Pulmonary artery endothelial cell (primary cell): Measurements from ENCODE around the gene ZNF3. TPM values are rescaled to one million over a fixed set of nuclear protein-coding genes. Genes with fewer than 3 reads are reported as not detected.
A peak's percentile ranks its signal among the peaks of the same experiment; 100 is the strongest.

ENCODE experiments used
- DNase-seq: peaks from one replicate; pipeline ENCODE4 v3.0.0-alpha.2; 2011; ENCODE audit warnings: low read depth, low spot score
- total RNA-seq: library from RNA; depleted of rRNA; stranded (reverse); fragments of >200 nt; gene quantifications from 2 replicates; pipeline ENCODE4 v1.2.3, GENCODE V29; 2014

The ZNF3 gene
- total RNA-seq, 1 donor from 2014 or later: 21.7 TPM

DNA sequence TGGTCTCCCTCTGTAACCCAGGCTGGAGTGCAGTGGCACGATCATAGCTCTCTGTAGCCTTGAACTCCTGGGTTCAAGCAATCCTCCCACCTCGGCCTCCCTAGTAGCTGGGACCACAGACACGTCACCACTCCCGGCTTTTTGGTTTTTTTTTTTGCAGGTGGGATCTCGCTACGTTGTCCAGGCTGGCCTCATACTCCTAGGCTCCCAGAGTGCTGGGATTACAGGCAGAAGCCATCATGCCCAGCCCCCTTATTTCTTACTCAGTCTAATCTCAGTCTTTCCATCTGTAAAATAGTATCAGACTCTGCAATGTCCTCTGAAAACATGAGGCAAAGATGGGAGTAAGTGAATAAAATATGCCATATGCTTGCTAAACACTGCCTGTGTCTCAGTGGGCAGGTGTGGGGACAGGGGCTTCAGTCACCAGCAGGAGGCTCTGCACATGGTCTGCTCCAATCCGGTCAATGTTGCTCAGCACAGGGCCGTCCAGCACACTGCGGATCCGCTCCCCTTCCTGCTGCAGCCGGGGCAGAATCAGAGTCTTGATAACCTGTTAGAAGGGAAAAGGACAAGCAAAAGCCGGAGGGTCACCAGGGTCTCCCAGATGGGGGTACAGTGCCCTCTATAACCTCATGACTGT, 28.1 kb upstream of the ZNF3 start:
- no peak for DNase-seq

DNA sequence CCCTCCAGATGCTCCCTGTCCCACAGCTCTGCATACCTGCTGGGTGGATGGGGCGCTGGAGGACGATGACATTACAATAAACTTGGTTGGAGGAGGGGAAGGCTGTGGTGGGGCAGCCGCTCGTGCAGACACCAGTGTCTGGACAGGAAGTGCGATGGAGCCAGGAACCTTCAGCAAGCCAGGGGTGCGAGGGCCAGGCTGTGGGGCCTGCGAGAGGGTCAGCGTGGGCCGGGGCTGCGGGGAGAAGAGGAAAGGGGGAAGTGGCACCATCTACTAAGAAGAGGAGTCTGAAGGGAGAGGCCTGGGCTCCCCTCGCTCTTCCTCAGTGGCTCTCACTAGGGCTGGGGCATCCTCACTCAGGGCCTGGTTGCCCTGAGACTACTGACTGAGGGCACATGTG, 26.4 kb upstream of the ZNF3 start:
- no peak for DNase-seq

DNA sequence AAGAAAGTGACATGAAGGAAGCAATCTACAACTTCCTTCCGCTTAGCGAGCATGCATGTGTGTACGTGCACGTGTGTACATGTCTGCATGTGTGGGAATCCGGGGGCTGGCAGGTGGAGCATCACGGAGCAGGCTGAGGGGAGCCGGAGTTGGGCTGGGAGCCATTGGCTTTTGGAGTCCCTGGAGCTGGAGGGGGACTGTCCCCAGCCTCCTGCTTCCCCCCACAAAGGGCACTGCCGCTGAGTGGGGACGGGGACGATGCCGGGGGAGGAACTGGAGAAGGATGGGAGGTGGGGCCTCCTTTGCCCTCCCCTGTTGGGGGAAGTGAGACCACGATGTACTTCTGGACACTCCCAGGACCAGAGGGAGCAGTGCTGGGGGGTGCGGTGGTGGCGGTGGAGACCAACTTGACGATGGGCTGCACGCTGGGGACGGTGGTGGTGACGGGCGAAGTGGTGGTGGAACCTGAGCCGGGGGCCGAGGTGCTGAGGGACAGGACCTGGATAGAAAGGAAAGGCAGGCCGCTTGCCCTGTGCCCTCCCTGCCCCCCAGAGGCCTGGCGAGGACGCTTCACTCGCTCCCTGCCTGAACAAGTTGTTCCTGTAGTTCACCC, 25.7 kb upstream of the ZNF3 start:
- no peak for DNase-seq

DNA sequence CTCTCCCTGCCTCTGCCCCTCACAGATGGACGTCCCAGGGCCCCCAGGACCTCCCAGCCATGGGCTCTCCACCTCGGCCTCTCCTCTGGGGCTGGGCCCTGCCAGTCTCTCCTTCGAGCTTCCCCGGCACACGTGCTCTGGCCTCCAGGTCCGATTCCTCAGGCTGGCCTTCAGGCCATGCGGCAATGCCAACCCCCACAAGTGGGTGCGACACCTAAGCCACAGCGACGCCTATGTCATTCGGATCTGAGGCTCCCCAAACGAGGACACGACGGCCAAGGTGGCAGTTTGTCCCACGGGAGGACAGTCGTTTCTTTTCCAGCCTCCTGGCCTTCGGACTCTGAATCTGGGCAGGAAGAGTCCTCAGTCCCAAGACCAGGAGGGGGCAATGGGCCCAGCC, 25.1 kb upstream of the ZNF3 start:
- no peak for DNase-seq

DNA sequence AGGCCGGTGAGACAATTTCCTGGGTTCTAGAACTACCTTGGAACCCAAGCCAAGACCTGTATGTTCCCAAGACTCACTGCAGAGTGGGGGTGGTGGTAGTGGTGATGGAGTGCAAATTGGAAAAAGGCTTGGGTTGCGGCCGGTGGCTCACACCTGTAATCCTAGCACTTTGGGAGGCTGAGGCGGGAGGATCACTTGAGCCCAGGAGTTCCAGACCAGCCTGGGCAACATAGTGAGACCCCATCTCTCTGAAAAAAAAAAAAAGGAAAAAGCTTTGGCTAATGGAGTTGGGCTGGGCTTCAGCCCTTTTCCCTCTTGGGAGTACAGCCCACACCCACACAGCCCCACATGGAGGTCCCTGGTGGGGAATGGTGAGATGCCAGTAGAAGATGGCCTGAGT, 24.0 kb upstream of the ZNF3 start:
- DNase-seq: no peak

DNA sequence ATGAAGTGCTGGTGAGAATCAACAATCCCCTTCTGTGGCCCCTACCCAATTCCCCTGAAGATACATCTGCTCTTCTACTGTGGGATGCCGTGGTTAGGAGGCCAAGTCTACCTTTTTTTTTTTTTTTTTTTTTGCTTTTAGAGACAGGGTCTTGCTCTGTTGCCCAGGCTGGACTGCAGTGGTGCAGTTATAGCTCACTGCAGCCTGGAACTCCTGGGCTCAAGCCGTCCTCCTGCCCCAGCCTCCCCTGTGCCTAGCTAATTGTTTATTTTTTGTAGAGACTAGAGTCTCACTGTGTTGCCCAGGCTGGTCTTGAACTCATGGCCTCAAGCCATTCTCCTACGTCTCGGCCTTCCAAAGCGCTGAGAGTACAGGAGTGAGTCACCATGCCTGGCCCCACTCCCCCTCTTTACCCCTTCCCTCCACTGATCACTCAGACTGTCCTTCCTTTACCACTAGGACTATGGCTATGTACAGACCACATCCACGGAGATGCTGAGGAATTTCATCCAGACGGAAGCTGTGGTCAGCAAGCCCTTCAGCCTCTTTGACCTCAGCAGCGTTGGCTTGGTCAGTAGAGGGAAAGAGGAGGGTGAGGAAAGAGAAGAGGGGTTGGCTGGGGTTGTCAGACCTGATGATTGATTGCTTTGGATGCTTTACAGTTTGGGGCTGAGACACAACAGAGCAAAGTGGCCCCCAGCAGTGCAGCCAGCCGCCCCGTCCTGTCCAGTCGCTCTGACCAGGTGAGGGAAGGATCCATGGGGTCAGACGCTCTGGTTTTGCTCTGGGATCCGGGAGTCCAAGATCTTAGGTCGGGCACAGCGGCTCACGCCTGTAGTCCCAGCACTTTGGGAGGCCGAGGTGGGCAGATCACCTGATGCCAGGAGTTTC, 21.7 kb upstream of the ZNF3 start:
- no peak for DNase-seq

DNA sequence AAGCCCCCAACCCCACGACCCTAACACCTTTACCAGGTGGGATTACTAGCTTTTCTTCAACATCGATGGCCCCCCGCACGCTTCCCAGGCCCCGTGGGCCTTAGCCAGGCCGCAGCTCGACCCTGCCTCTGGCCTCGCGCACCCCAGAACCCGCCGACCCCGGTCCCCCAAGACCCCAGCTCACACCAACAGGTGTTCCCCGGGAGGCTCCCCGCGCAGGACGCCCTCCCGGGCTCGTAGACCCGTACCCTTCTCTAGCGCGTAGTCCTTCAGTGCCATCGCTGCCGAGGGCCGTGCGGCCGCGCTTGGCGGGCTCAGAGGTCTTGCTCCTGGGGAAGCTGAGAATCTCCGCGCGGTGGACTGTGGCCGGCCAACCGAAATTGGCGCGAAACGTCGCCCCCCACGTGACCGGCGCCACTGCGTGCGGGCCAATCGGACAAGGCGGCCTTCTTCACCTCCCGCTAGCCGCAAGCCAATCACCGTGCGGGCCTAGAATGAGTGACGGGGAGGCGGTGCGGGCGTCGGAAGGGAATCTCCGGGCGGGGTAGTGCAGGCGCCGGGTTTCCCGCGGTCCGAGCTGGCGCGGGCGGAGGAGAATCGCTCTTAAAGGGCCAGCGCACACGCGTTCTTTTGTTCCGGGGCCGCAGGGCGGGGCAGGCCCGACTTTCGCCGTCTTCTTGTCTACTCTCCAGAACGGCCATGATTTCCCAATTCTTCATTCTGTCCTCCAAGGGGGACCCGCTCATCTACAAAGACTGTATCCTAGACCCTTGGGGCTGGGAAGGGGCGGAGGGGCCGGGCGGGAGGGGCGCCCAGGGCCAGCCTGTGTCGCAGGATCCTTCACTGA, 19.7 kb upstream of the ZNF3 start, which contains the start of the genes AP4M1 and MCM7:
TSS of gene AP4M1 (plus strand) at position 628 of the 847 bp plus-strand sequence. CDS start at position 700, 72 bp downstream.
TSS of gene MCM7 (minus strand) at position 382 of the 847 bp plus-strand sequence. CDS start at position 279, 103 bp downstream.
- DNase-seq: peak; percentile 96

DNA sequence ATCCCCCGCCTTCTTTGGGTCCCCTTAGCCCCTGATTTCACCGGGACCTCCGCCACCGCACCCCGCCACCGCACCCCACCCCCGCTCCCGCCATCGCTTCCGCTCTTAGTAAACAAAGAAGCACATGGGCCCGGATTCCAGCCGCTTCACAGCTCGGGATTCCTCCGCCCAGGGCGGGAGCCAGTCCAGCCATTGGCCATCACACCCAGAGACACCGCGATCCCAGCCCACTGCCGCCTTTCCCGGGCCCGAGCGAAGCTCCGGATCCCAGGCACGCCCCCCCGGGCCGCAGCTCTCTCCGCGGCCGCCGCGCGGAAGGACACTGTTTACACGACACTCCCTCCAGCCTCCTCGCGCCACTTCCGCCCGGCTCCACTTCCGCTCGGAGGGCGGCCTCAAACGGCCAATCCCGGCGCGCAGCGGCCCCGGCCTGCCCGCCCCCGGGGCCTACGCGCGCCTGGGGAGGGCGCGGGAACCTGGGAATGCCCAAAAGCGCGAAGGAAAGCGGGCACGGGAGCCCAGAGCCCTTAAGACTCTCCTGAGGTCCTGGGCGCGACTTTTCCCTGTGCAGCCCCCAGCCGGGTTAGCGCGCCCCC, 19.0 kb upstream of the ZNF3 start:
- peak; percentile 95 for DNase-seq

DNA sequence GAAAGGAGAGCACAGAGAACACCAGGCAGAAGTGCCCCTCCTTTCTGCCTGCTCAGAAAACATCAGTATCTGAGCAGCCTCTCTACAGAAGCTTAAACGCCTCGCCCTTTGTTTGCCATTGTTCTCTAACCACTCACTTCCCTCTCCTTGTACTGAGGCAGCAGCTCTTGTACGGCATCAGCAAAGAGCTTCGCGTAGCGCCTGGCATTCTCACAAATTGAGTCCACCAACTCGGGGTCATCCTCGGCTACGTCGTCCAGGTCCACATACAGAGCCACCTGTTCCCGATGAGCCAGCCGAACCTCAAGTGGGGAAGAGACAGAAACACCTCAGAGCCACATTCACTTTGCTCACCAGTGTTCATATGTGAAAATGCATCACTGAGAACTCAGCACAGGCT, 17.9 kb upstream of the ZNF3 start:
- no peak for DNase-seq

DNA sequence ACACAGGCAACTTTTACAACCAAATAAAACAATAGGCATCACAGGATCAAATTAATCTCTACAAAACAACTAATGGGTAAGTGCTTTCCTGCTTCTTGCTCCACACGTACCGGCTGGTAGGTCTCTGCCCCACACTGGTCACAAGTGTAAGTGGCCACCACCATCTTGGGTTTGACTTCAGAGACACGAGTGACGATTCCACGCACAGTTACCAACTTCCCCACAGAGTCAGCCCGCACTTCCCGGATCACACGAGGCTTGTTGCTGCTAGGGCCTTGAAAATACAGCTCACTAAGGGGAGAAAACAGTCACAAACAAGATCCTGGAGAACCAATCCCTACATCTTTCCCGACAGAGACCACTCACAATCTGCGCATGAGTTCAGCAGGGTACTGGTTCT, 17.4 kb upstream of the ZNF3 start:
- DNase-seq: no peak

DNA sequence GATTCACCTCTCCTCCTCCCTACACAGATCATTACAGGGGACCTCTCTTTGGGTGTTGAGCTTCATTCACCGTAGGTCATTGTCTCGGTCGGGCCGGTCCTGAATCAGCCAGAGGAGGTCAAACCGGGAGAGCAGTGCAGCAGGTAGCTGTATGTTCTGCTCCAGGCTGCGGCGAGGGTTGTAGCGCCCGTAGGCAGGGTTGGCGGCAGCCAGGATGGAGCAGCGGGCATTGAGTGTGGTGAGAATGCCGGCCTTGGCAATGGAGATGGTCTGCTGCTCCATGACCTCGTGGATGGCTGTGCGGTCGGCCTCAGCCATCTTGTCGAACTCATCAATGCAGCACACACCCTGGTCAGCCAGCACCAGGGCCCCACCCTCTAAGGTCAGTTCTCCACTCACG, 14.2 kb upstream of the ZNF3 start:
- no peak for DNase-seq

DNA sequence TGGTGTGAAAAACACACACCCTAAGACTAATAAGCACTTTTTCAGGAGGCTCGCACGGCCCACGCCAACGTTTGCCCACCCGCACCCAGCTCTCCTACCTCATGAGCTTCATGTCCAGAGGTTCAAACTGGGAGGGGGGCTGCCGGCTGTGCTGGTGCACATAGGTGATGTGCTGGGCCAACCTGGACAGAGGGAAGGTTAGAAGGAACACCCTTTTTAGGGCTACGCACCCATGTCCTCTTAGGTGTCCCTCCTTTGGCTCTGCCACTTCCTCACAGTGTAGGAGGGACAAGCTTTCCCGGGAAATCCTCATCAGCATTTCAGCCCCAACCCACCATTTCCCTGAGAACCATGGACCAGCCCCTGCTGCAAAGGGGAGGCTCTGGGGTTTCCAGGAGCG, 13.8 kb upstream of the ZNF3 start:
- no peak for DNase-seq

DNA sequence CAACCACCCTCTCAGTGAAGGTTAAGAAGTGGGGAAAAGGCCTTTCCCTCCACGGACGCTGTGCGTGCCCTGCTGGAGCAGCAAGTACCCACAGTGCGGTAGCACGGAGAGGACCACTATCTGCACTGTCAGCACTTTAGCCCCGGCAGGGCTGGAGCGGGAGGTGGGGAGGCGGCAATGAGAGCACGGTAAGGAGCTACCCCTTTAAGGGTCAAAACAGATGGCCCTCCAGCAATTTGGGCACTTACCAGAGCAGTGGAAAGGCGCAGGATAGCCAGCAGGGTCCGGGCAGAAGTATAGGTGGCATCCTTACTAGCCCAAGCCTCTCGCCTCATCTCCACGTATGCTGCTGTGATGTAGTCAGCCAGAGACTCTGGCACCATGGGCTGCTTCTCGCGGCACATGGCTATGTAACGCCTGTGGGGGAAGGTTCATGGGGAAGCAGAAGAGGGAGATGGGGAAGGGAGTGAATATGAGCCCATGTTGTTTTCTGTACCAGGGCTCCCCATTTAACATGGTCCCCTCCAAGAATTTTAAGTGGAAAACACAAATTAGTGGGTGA, 12.5 kb upstream of the ZNF3 start:
- DNase-seq: no peak

DNA sequence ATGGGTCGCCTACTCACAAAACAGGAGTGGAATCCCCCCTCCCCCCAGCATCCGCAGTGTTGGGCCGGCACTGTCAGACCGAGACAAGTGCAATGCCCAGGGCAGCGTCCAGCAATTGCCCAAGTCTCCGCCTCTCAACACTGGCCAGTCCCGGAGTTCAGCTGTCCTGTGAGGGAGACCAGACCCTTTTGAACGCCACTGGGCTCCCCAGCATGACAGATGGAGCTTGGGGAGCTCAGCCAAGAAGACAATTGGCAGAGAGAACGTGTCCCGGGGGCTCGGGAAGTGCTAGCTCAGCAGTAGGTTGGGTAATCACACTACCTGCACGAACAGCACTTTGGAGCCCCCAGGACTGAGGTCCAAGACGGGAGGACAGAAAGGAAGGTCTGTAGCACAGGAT, 12.0 kb upstream of the ZNF3 start:
- no peak for DNase-seq

DNA sequence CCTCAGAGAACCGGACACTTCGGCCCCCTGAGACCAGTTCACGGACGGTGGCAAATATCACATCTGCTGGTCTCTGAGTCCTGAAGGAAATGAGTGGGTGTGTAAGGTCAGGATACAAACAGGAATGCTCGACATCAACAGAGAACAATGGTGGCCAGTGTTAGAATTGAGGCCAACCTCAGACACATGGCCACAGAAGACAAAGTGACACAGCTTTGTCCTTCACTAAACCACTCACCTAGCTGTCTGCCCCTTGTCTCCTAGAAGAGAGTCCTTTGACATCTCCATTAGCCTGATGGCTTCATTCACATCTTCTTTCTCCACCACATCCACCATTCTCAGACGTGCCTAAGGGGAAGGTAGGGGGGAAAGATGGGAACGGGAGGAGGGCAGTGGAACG, 11.5 kb upstream of the ZNF3 start:
- DNase-seq: no peak

DNA sequence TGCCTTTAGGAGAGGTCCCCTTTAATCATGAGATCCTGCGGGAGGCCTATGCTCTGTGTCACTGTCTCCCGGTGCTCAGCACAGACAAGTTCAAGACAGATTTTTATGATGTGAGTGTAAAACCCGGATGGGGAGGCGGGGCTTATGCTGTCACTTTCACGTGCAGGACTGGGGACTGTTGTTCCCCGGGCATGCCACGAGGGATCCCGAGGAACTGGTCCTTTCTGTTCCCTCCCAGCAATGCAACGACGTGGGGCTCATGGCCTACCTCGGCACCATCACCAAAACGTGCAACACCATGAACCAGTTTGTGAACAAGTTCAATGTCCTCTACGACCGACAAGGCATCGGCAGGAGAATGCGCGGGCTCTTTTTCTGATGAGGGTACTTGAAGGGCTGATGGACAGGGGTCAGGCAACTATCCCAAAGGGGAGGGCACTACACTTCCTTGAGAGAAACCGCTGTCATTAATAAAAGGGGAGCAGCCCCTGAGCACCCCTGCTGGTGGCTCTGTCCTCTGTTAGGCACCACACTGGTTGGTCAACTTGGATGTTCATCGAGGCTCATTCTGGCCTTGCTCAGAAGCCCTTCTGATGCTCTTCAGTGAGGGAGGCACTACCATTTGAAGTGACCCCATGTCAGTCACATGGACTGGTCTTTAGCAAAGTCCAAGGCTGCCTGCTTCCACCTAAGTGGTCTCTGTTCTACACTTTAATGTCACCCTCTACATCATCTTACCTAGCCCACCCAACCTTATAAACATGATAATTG, 10.1 kb upstream of the ZNF3 start:
- no peak for DNase-seq

DNA sequence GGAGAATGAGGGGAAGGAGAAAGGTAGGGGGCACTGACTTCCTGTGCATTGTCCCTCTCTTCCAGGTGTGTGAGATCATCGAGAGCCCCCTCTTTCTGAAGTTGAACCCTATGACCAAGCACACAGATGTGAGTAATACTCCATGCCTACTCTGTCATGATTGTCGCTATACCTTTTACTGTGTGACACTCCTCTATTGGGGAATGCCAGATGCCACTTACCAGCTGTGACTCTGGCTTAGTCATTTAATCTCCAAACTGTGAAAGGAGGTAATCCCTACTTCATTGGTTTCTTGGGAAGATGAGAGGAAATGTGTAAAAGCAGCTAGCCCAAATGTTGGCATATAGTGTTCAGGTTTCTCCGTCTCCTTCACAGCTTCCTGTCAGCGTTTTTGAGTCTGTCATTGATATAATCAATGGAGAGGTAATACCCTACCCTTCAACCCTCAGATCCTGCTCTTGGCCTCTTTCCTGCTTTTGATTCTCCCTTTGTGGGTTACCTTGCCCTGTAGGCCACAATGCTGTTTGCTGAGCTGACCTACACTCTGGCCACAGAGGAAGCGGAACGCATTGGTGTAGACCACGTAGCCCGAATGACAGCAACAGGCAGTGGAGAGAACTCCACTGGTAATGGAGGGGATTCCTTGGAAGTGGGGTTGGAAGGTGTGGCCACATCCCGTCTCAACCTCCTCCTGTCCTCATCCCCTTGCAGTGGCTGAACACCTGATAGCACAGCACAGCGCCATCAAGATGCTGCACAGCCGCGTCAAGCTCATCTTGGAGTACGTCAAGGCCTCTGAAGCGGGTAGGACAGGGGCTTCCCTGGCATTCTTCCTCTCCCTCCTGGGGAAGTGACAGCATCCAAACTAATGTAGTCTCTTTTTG, 9.2 kb upstream of the ZNF3 start:
- no peak for DNase-seq

DNA sequence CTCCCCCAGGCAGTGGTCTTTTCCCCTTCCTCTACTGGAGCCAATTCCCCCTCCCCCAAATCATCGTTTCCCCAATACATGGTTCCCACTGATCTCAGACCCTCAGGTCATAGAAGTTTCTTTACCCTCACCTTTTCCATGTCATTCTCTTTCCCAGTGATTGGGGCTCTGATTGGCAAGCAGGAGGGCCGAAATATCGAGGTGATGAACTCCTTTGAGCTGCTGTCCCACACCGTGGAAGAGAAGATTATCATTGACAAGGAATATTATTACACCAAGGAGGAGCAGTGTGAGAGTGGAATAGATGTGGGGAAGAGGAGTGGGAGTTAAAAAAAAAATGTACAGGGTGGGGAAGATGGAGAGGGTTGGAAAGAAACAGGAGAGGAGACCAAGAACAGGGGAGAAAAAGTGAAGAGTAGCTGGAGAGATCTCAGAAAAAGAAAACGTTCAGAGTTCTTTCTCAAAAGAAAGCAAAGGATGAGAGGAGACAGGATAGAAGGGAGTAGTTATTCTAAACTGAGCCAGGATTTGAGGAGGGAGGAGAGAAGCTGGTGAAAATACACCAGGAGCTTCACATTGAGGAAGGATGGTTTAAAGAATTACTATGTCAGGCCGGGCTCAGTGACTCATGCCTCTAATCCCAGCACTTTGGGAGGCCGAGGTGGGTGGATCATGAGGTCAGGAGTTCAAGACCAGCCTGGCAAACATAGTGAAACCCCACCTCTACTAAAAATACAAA, 8.1 kb upstream of the ZNF3 start:
- DNase-seq: no peak
